GM19351 (cell line): ENCODE results near the gene EWSR1.
"Not testable (repeated sequence)": the region's sequence is repeated elsewhere in the genome, so short reads cannot be mapped to it uniquely, and the experiment has no call there.

ENCODE experiments used
- ATAC-seq: cut with Tn5 transposase; IDR thresholded peaks from one replicate; pipeline ENCODE4 v1.9.1; 2021; ENCODE audit warnings: mild to moderate bottlenecking, moderate library complexity; ENCODE audit not compliant: unreplicated experiment

EWSR1 gene

GRCh38 chr22:29334696-29335344, 66.8 kb downstream of the EWSR1 start:
- ATAC-seq = no peak

- ATAC-seq = no peak
These were observed 67.6 kb downstream of the EWSR1 start for GRCh38 chr22:29335656-29336055.

- ATAC-seq = no peak
These were observed 68.9 kb downstream of the EWSR1 start for GRCh38 chr22:29336751-29337490.

- no peak for ATAC-seq
These were observed 69.7 kb downstream of the EWSR1 start for GRCh38 chr22:29337631-29338284.

- ATAC-seq = no peak
These were observed 70.3 kb downstream of the EWSR1 start for GRCh38 chr22:29338398-29338797.

- ATAC-seq = no peak
These were observed 71.5 kb downstream of the EWSR1 start for GRCh38 chr22:29339381-29340235.

- no peak for ATAC-seq
These were observed 72.5 kb downstream of the EWSR1 start for GRCh38 chr22:29340566-29340965.

- no peak for ATAC-seq
These were observed 73.2 kb downstream of the EWSR1 start for GRCh38 chr22:29341056-29341848.

- no peak for ATAC-seq
These were observed 73.7 kb downstream of the EWSR1 start for GRCh38 chr22:29341849-29342127.

GRCh38 chr22:29342177-29342576, 74.1 kb downstream of the EWSR1 start:
- no peak for ATAC-seq

- no peak for ATAC-seq
These were observed 74.7 kb downstream of the EWSR1 start for GRCh38 chr22:29342577-29343312.

- ATAC-seq = no peak
These were observed 75.3 kb downstream of the EWSR1 start for GRCh38 chr22:29343313-29343805.

- ATAC-seq = no peak
These were observed 76.1 kb downstream of the EWSR1 start for GRCh38 chr22:29344137-29344536.

GRCh38 chr22:29344889-29345288, 76.8 kb downstream of the EWSR1 start:
- not testable (repeated sequence) for ATAC-seq

GRCh38 chr22:29345932-29346331, 77.9 kb downstream of the EWSR1 start:
- no peak for ATAC-seq

GRCh38 chr22:29346659-29347058, 78.6 kb downstream of the EWSR1 start:
- no peak for ATAC-seq

- no peak for ATAC-seq
These were observed 80.0 kb downstream of the EWSR1 start for GRCh38 chr22:29348041-29348440.

GRCh38 chr22:29348956-29349355, 80.9 kb downstream of the EWSR1 start:
- ATAC-seq = no peak
